ENCODE results near the gene CACFD1.

DNA sequence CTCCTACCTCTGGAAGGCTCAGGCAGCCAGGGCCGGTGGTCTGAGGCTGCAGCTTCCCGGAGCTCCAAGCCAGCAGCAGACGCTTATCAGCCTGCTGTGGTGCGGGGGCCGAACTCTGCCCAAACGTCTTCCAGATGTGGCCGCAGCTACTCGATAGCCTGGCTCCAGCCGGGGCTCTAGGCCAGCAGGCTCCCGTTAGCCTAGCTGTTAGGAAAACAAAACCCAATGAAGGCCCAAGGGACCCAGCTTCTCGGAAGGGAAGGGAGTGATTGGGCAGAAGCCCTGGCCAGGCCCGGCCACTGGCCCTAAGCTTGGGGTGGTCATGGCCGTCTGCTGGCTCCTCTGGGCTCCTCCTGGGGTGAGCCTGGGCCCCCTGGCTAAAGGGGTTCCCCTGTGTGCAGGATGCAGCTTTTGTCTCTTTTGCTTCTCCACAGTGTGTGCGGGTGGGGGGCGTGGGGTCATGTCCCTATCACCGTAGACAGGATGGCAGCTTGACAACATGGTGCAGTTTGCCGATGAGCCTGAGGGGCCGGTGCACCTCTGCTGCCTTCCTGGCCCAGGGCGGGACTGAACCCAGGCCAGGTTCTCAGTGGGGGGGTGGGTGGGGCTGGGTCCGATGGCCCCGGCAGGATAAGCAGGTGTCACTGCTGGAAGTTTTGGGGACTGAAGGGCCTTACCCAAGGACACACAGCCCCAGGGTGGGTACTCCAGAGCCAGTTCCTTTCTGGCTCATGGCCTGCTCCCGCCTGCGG is 46.3 kb downstream of the CACFD1 start:
- TF ChIP-seq, protein P1, sequence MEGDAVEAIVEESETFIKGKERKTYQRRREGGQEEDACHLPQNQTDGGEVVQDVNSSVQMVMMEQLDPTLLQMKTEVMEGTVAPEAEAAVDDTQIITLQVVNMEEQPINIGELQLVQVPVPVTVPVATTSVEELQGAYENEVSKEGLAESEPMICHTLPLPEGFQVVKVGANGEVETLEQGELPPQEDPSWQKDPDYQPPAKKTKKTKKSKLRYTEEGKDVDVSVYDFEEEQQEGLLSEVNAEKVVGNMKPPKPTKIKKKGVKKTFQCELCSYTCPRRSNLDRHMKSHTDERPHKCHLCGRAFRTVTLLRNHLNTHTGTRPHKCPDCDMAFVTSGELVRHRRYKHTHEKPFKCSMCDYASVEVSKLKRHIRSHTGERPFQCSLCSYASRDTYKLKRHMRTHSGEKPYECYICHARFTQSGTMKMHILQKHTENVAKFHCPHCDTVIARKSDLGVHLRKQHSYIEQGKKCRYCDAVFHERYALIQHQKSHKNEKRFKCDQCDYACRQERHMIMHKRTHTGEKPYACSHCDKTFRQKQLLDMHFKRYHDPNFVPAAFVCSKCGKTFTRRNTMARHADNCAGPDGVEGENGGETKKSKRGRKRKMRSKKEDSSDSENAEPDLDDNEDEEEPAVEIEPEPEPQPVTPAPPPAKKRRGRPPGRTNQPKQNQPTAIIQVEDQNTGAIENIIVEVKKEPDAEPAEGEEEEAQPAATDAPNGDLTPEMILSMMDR (IDR thresholded peaks at IDR 0.05) = no peak
- TF ChIP-seq POLR2A (IDR thresholded peaks at IDR 0.05) = no peak

Data from adrenal gland (tissue), 5 donors.